ENCODE data around the gene DCHS2.

DCHS2 gene

GRCh38 chr4:154454710-154455109 lies 36.9 kb downstream of the DCHS2 start:
- DNase-seq (ENCODE audit: low spot score): no peak

- no peak for DNase-seq (ENCODE audit: low spot score)
Measured at GRCh38 chr4:154452798-154453346, 38.7 kb downstream of the DCHS2 start.

- no peak for DNase-seq (ENCODE audit: low spot score)
Measured at GRCh38 chr4:154450966-154451365, 40.6 kb downstream of the DCHS2 start.

GRCh38 chr4:154444958-154445357 lies 46.6 kb downstream of the DCHS2 start:
- DNase-seq (ENCODE audit: low spot score): no peak

GRCh38 chr4:154441982-154442381 lies 49.6 kb downstream of the DCHS2 start:
- DNase-seq (ENCODE audit: low spot score): no peak

GRCh38 chr4:154441124-154441523 lies 50.5 kb downstream of the DCHS2 start:
- no peak for DNase-seq (ENCODE audit: low spot score)

GRCh38 chr4:154439224-154439623 lies 52.4 kb downstream of the DCHS2 start:
- no peak for DNase-seq (ENCODE audit: low spot score)

- DNase-seq (ENCODE audit: low spot score): no peak
Measured at GRCh38 chr4:154435895-154436294, 55.7 kb downstream of the DCHS2 start.

- no peak for DNase-seq (ENCODE audit: low spot score)
Measured at GRCh38 chr4:154433543-154433942, 58.1 kb downstream of the DCHS2 start.

GRCh38 chr4:154429176-154429575 lies 62.4 kb downstream of the DCHS2 start:
- no peak for DNase-seq (ENCODE audit: low spot score)

- DNase-seq (ENCODE audit: low spot score): no peak
Measured at GRCh38 chr4:154427149-154427548, 64.5 kb downstream of the DCHS2 start.

GRCh38 chr4:154425514-154425913 lies 66.1 kb downstream of the DCHS2 start:
- no peak for DNase-seq (ENCODE audit: low spot score)

GRCh38 chr4:154424810-154425484 lies 66.7 kb downstream of the DCHS2 start:
- no peak for DNase-seq (ENCODE audit: low spot score)

- no peak for DNase-seq (ENCODE audit: low spot score)
Measured at GRCh38 chr4:154422152-154422551, 69.4 kb downstream of the DCHS2 start.

GRCh38 chr4:154421618-154422017 lies 70.0 kb downstream of the DCHS2 start:
- no peak for DNase-seq (ENCODE audit: low spot score)

GRCh38 chr4:154417373-154417673 lies 74.3 kb downstream of the DCHS2 start:
- no peak for DNase-seq (ENCODE audit: low spot score)

- DNase-seq (ENCODE audit: low spot score): peak; percentile 42
Measured at GRCh38 chr4:154416190-154416547, 75.4 kb downstream of the DCHS2 start.

GRCh38 chr4:154415313-154415712 lies 76.3 kb downstream of the DCHS2 start:
- DNase-seq (ENCODE audit: low spot score): no peak

- DNase-seq (ENCODE audit: low spot score): no peak
Measured at GRCh38 chr4:154414796-154415195, 76.8 kb downstream of the DCHS2 start.

GRCh38 chr4:154414371-154414770 lies 77.2 kb downstream of the DCHS2 start:
- DNase-seq (ENCODE audit: low spot score): no peak

- DNase-seq (ENCODE audit: low spot score): no peak
Measured at GRCh38 chr4:154407443-154407842, 84.2 kb downstream of the DCHS2 start.

GRCh38 chr4:154406018-154406795 lies 85.4 kb downstream of the DCHS2 start:
- no peak for DNase-seq (ENCODE audit: low spot score)

GRCh38 chr4:154399259-154399974 lies 92.2 kb downstream of the DCHS2 start:
- DNase-seq (ENCODE audit: low spot score): peak; percentile 17
